ENCODE results near the gene TYMP. TPM values are rescaled to one million over a fixed set of nuclear protein-coding genes. Genes with fewer than 3 reads are reported as not detected.

Gene TYMP
- total and polyA plus RNA-seq, 2 of the 8 experiments (the other 6 are each of a cell fraction or from before 2014, with no cell fraction given), result 0.43 to 0.48 TPM

DNA sequence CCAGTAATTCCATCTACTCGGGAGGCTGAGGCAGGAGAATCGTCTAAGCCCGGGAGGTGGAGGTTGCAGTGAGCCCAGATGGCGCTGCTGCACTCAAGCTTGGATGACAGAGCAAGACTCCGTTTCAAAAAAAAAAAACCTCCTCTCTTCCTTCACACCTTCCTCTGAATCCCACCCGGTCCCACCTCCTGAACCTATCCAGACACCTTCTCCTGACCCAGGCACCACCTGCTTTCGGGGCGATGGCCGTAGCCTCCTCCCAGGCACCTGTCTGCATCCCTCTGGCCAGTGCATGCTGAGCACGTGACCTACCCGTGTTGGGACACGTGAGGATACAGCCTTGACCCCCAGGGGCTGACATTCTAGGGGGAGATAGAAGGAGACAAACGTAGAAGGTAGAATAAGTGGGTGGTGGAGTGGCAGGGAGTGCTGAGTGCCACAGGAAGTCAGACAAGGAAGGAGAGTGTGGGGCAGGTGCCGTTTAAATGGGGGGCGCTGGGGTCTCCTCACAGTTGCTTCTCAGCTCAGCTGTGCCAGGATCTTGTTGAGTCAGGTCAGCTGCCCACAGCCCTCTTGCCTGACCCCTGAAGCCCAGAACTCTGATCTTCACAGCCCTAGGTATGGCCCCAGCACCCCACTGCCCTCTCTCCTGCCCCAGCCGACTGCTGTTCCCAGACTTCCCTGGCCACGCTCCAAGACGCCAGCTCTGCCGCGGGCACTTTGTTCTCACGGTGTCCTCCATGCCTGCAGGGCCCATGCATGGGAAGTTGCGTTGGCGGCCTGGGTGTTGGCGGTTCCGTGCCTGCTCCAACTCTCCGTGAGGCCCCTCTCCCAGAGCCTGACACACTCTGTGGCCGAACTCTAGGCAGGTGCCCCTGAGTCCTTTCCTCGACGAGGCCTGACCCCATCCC is 44.3 kb downstream of the TYMP start (continued):
- TF ChIP-seq, protein P1, sequence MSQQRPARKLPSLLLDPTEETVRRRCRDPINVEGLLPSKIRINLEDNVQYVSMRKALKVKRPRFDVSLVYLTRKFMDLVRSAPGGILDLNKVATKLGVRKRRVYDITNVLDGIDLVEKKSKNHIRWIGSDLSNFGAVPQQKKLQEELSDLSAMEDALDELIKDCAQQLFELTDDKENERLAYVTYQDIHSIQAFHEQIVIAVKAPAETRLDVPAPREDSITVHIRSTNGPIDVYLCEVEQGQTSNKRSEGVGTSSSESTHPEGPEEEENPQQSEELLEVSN (IDR thresholded peaks at IDR 0.05), result peak; percentile 78
- no peak for TF ChIP-seq KDM1A (IDR thresholded peaks at IDR 0.05; ENCODE audit: borderline replicate concordance, low read length)
